Hepatocyte (in vitro differentiated cells): ENCODE measurements around the gene PEDS1.

Experiments used
- CTCF ChIP-seq: fragments of 200-600 bp; sonication (generic); IDR thresholded peaks from 2 replicates; pipeline ENCODE4 v1.5.1; 2016; ENCODE audit warnings: antibody characterized with exemption, mild to moderate bottlenecking; ENCODE audit not compliant: poor library complexity
- EZH2 ChIP-seq: fragments of 200-600 bp; sonication (generic); IDR thresholded peaks from 2 replicates; pipeline ENCODE4 v1.6.1; 2016; ENCODE audit warnings: antibody characterized with exemption, mild to moderate bottlenecking, borderline replicate concordance
- EZH2phosphoT487 ChIP-seq: fragments of 200-600 bp; sonication (generic); IDR thresholded peaks from one replicate; pipeline ENCODE4 v1.6.1; 2018; ENCODE audit warnings: antibody characterized with exemption, mild to moderate bottlenecking, low read depth, moderate library complexity; ENCODE audit not compliant: unreplicated experiment, severe bottlenecking

- TF ChIP-seq CTCF, result peak; percentile 97
- no peak for TF ChIP-seq EZH2
- no peak for TF ChIP-seq EZH2phosphoT487
Measured at GRCh38 chr20:50186151-50186885, 32.8 kb upstream of the PEDS1 start.
